Esophagus squamous epithelium (tissue), 5 donors: ENCODE results near the gene RARRES2. TPM values are rescaled to one million over a fixed set of nuclear protein-coding genes. Genes with fewer than 3 reads are reported as not detected.

Experiments
- DNase-seq: peaks from one replicate; lab custom pipeline; 2025; lab: John Stamatoyannopoulos, UW
- H3K27ac ChIP-seq, 4 donors: fragments of 200-600 bp; sonication (generic); one replicate each; pipeline ENCODE4 v1.5.1; 2016 to 2019; ENCODE audit warnings: mild to moderate bottlenecking in 1 of 4
- H3K27me3 ChIP-seq, 4 donors: fragments of 200-600 bp; sonication (generic); 1 replicate in 3 of 4; 2 replicates in 1 of 4; pipeline versions ENCODE4 v1.5.1 to v1.6.0; 2017 to 2021; ENCODE audit warnings: antibody characterized with exemption in 1 of 4
- H3K36me3 ChIP-seq, 3 donors: fragments of 200-600 bp; sonication (generic); one replicate each; pipeline ENCODE4 v1.5.1; 2016 to 2019
- H3K4me1 ChIP-seq, 3 donors: fragments of 200-600 bp; sonication (generic); one replicate each; pipeline ENCODE4 v1.5.1; 2017 to 2019
- H3K4me3 ChIP-seq, 4 donors: fragments of 200-600 bp; sonication (generic); 1 replicate in 3 of 4; 2 replicates in 1 of 4; pipeline ENCODE4 v1.5.1; 2016 to 2019; ENCODE audit warnings: mild to moderate bottlenecking in 2 of 4, moderate library complexity in 1 of 4
- H3K9me3 ChIP-seq, 3 donors: fragments of 200-600 bp; sonication (generic); one replicate each; pipeline ENCODE4 v1.5.1; 2016 to 2019
- POLR2A ChIP-seq, 4 donors: fragments of 450-650 bp; IDR thresholded peaks; one replicate each; pipeline ENCODE4 v1.6.1; 2017; ENCODE audit warnings: antibody characterized with exemption in 4 of 4, mild to moderate bottlenecking in 4 of 4, moderate library complexity in 3 of 4
- WGBS, 2 donors: methylation state at CpG; one replicate each; pipeline ENCODE4 v1.1.5; 2018; 5-methylcytosine and 5-hydroxymethylcytosine counted together
- intact Hi-C: fragments of 100-400 bp; cut with DNase I; formaldehyde crosslinking; loops from one replicate; pipeline ENCODE4 v1.15.0; 2022
- total RNA-seq, 4 donors: library from RNA; depleted of rRNA; stranded (reverse); fragments of >200 nt; gene quantifications; one replicate each; pipeline ENCODE4 v1.1.0, GENCODE V29; 2016
- TF ChIP-seq, protein P1 (sequence below), 6 experiments: fragments of 450-650 bp in 4 of 6; fragments of 200-600 bp in 2 of 6; sonication (generic) in 2 of 6; IDR thresholded peaks; one replicate each; pipeline ENCODE4 v1.5.1; 2016 to 2019; ENCODE audit warnings: antibody characterized with exemption in 6 of 6, mild to moderate bottlenecking in 4 of 6, moderate library complexity in 4 of 6
- donor health status: DM: yes; HTN: yes; CAD: no.

Gene RARRES2
- total RNA-seq, 4 donors from 2014 or later = 1.1 to 111 (median 14.9) TPM

DNA sequence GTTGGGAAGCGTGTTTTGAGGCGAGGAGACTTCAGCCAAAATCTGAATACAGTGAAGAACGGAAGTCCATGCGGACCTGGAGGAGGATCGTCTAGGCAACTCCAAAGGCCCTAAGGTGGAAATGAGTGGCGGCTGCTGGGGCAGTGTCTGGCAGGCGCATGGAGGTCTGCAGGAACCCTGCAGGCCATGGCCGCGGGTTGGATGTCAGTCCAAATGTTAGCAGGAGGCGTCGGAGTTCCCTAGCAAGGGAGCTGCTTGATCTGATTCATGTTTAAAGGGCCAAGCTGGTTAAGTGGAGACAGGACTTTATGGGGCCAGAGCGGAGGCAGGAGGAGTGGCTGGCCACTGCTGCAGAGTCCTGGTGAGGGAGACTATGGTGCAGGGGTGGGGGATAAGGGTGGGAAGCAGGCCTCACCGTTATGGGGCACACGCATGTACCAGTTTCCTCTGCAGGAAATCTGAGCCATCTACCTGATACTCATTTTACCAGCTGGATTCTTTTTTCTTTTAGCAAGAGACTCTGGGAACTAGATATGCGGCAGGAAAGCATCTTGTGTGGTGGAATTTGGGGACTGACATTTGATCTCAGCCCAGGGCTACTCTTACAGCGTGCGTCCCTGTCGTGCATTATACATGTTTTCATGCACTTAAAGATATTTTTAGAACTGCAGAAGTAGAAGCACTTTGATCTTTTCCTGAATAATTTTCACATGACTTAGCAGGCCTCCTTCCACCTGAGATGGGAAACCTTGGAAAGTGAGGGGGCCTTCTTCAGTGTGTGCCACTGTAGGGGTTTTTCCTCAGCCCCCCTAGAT lies 20.6 kb upstream of the RARRES2 start:
- H3K27me3 ChIP-seq = no peaks in the 10 kb centered on the region
- H3K4me1 ChIP-seq = no peaks in the 10 kb centered on the region
- no peaks in the 10 kb centered on the region for H3K9me3 ChIP-seq
- 81% methylated on average over 16 to 18 of the region's 18 CpGs for WGBS, 2 donors
- TF ChIP-seq, protein P1, sequence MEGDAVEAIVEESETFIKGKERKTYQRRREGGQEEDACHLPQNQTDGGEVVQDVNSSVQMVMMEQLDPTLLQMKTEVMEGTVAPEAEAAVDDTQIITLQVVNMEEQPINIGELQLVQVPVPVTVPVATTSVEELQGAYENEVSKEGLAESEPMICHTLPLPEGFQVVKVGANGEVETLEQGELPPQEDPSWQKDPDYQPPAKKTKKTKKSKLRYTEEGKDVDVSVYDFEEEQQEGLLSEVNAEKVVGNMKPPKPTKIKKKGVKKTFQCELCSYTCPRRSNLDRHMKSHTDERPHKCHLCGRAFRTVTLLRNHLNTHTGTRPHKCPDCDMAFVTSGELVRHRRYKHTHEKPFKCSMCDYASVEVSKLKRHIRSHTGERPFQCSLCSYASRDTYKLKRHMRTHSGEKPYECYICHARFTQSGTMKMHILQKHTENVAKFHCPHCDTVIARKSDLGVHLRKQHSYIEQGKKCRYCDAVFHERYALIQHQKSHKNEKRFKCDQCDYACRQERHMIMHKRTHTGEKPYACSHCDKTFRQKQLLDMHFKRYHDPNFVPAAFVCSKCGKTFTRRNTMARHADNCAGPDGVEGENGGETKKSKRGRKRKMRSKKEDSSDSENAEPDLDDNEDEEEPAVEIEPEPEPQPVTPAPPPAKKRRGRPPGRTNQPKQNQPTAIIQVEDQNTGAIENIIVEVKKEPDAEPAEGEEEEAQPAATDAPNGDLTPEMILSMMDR (IDR thresholded peaks at IDR 0.05) = no peak
- no peak for TF ChIP-seq POLR2A (IDR thresholded peaks at IDR 0.05)
- H3K4me3 ChIP-seq = no peak overlapping the region
- no peak overlapping the region for H3K27ac ChIP-seq
- no peaks in the 10 kb centered on the region for H3K36me3 ChIP-seq
- no peak for DNase-seq
- intact Hi-C loops = no loop called here

DNA sequence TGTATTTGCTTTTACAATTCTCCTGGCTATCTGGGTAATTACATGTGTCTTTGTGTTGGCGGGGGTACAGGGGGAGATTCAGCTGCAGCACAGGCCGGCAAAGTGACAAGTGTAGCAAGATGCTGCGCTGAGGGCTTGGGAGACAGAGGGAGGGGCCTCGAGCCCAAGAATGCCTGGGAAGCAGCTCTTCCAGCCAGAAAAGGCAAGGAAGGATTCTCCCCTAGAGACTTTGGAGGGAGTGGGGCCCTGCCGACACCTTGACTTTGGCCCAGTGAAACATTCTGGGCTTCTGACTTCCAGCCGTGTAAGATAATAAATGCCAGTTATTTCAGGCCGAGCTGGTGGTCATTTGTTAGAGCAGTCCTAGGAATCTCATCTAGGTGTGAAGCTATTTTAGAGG lies 20.0 kb upstream of the RARRES2 start:
- DNase-seq = no peak
- intact Hi-C loops = no loop called here
- H3K27me3 ChIP-seq = no peaks in the 10 kb centered on the region
- H3K4me1 ChIP-seq = no peaks in the 10 kb centered on the region
- 68 to 75% methylated on average over 4 to 7 of the region's 7 CpGs for WGBS, 2 donors
- H3K27ac ChIP-seq = no peak overlapping the region
- no peak overlapping the region for H3K4me3 ChIP-seq
- no peaks in the 10 kb centered on the region for H3K36me3 ChIP-seq
- no peaks in the 10 kb centered on the region for H3K9me3 ChIP-seq
- TF ChIP-seq, protein P1 (IDR thresholded peaks at IDR 0.05) = no peak

DNA sequence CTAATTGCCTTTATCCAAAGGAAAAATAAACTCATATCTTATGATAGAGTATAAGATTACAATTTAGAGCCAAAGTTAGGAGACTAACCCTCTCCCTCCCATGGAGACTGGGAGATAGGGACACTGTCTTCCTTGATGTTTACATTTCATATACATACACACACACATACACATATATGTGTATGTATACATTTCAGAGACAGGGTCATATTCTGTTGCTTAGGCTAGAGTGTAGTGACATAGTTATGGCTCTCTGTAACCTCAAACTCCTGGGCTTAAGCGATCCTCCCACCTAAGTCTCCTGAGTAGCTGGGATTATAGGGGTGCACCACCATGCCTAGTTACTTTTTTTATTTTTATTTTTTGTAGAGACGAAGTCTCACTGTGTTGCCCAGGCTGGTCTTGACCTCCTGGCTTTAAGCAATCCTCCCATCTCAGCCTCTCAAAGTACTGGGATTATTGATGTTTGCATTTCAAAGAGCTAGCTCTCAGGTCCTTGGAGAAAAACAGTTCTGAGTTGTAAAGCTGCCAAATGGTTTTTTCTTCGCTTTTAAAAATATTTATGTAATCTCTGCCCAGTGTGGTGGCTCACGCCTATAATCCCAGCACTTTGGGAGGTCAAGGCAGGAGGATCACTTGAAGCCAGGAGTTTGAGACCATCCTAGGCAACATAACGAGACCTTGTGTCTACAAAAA lies 19.1 kb upstream of the RARRES2 start:
- WGBS, 2 donors = 63 to 70% methylated on average over 5 of the region's 5 CpGs
- Histone ChIP-seq H3K4me1 (no peaks in the 10 kb centered on the region), H3K27me3 (no peaks in the 10 kb centered on the region), H3K27ac (no peak overlapping the region), H3K36me3 (no peaks in the 10 kb centered on the region), H3K9me3 (no peaks in the 10 kb centered on the region), H3K4me3 (no peak overlapping the region)
- TF ChIP-seq, protein P1 (IDR thresholded peaks at IDR 0.05) = no peak
- no peak for TF ChIP-seq POLR2A (IDR thresholded peaks at IDR 0.05)
- no peak for DNase-seq
- intact Hi-C loops = no loop called here

DNA sequence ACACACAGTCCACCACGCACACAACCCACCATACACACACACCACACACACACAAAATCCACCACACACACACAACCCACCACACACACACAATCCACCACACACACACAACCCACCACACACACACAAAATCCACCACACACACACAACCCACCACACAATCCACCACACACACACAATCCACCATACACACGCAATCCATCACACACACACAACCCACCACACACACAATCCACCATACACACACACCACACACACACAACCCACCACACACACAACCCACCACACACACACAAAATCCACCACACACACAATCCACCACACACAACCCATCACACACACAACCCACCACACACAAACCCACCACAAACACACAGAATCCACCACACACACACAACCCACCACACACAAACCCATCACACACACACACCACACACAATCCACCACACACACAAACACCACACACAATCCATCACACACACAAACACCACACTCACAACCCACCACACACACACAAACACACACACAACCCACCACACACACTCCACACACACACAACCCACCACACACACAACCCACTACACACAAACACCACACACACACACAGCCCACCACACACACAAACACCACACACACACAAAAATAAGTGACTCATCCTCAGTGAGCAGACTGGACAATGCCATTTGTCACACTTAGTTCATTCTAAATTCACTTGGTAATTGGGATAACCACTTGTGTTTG lies 18.4 kb upstream of the RARRES2 start:
- H3K27me3 ChIP-seq = no peaks in the 10 kb centered on the region
- H3K36me3 ChIP-seq = no peaks in the 10 kb centered on the region
- no peak overlapping the region for H3K27ac ChIP-seq
- H3K4me1 ChIP-seq = peaks cover 0 to 4% (median 0%) of the 10 kb centered on the region in 3 donors
- intact Hi-C loops = loop anchor here (5.0 kb wide), 1 partner anchor 63 kb away; no protein-coding TSS in a partner anchor
- no peak for TF ChIP-seq POLR2A (IDR thresholded peaks at IDR 0.05)
- TF ChIP-seq, protein P1 (IDR thresholded peaks at IDR 0.05) = no peak
- H3K9me3 ChIP-seq = no peaks in the 10 kb centered on the region
- H3K4me3 ChIP-seq = no peak overlapping the region
- no peak for DNase-seq
- 89 to 100% methylated on average over 1 to 2 of the region's 2 CpGs for WGBS, 2 donors
